IPS-NIHi7 (cell line): ENCODE data around the gene CRB3.
"Not testable (repeated sequence)": the region's sequence is repeated elsewhere in the genome, so short reads cannot be mapped to it uniquely, and the experiment has no call there.

Source experiments
- DNase-seq: peaks from one replicate; pipeline ENCODE4 v3.0.0; 2012; ENCODE audit warnings: mixed read lengths; ENCODE audit errors: extremely low spot score

The CRB3 gene

GRCh38 chr19:6464070-6464873, at the start of gene CRB3:
TSS of gene CRB3 (plus strand) at chr19:6464271. CDS start at chr19:6464702, 431 bp downstream.
- DNase-seq = peak; percentile 84

- DNase-seq = no peak
Observed at GRCh38 chr19:6414793-6415590, 49.1 kb upstream of the CRB3 start.

- DNase-seq = no peak
Observed at GRCh38 chr19:6415591-6416190, 48.4 kb upstream of the CRB3 start.

- DNase-seq = no peak
Observed at GRCh38 chr19:6416658-6417405, 47.2 kb upstream of the CRB3 start.

- DNase-seq = peak; percentile 49
Observed at GRCh38 chr19:6417713-6418561, 46.1 kb upstream of the CRB3 start.

- DNase-seq = no peak
Observed at GRCh38 chr19:6418562-6418932, 45.5 kb upstream of the CRB3 start.

- no peak for DNase-seq
Observed at GRCh38 chr19:6421075-6422014, 42.7 kb upstream of the CRB3 start.

GRCh38 chr19:6423499-6424194, 40.4 kb upstream of the CRB3 start:
- DNase-seq = peak; percentile 78

GRCh38 chr19:6424195-6424938, 39.7 kb upstream of the CRB3 start, which contains the start of gene KHSRP:
TSS of gene KHSRP (minus strand) at chr19:6424811. CDS start at chr19:6424701, 110 bp downstream.
- peak; percentile 46 for DNase-seq

- peak; percentile 98 for DNase-seq
Observed at GRCh38 chr19:6424939-6425731, 38.9 kb upstream of the CRB3 start.

- no peak for DNase-seq
Observed at GRCh38 chr19:6425732-6426620, 38.1 kb upstream of the CRB3 start.

GRCh38 chr19:6427131-6427530, 36.9 kb upstream of the CRB3 start:
- no peak for DNase-seq

- not testable (repeated sequence) for DNase-seq
Observed at GRCh38 chr19:6428692-6429418, 35.2 kb upstream of the CRB3 start.

GRCh38 chr19:6429419-6430221, 34.5 kb upstream of the CRB3 start:
- no peak for DNase-seq

GRCh38 chr19:6431891-6432290, 32.2 kb upstream of the CRB3 start:
- DNase-seq = no peak
